Endothelial cell of umbilical vein (primary cell): Measurements from ENCODE around the gene MTR. TPM values are rescaled to one million over a fixed set of nuclear protein-coding genes. Genes with fewer than 3 reads are reported as not detected.

Experiments used
- BruUV-seq: library from RNA; stranded (reverse); fragments of 400-500 nt; replicated peaks from 2 replicates; lab custom pipeline; 2021; lab: Mats Ljungman, UMichigan
- CTCF ChIA-PET: fragments of 300-600, 350-600 bp; sonication (Branson Sonifier 250); formaldehyde crosslinking; loops from one replicate; lab custom pipeline; 2021; ENCODE audit warnings: antibody characterized with exemption, inconsistent platforms; lab: Charles Lee
- POLR2A ChIA-PET: fragments of 300-600, 350-600 bp; sonication (Branson Sonifier 250); formaldehyde crosslinking; loops from one replicate; lab custom pipeline; 2021; ENCODE audit warnings: antibody characterized with exemption, inconsistent platforms; lab: Charles Lee
- DNase-seq: peaks from one replicate; pipeline ENCODE4 v3.0.0-alpha.2; 2011; ENCODE audit warnings: low read depth, low spot score
- FAIRE-seq: peaks from 2 replicates; lab custom pipeline; 2011; peaks lifted over from hg19 to GRCh38; lab: Jason Lieb, UNC
- H2AFZ ChIP-seq: 2 replicates; pipeline ENCODE4 v1.6.0; 2012; ENCODE audit warnings: low read depth, low read length, control low read depth, inconsistent platforms
- H3K27ac ChIP-seq: 2 replicates; pipeline ENCODE4 v1.5.1; 2011; ENCODE audit warnings: low read depth, mild to moderate bottlenecking, control low read depth, low read length, moderate library complexity; ENCODE audit not compliant: insufficient read depth
- H3K27me3 ChIP-seq, 2 experiments: 2 replicates each; pipeline versions ENCODE4 v1.6.0 to v1.6.1; 2011; ENCODE audit warnings: low read length in 2 of 2, mixed read lengths in 1 of 2; ENCODE audit not compliant: control insufficient read depth in 2 of 2, insufficient read depth in 2 of 2
- H3K36me3 ChIP-seq, 2 experiments: 2 replicates in 1 of 2; 3 replicates in 1 of 2; pipeline ENCODE4 v1.5.1; 2011; ENCODE audit warnings: low read length in 2 of 2, mild to moderate bottlenecking in 1 of 2, moderate library complexity in 1 of 2; ENCODE audit not compliant: control insufficient read depth in 2 of 2, insufficient read depth in 2 of 2; ENCODE audit errors: extremely low read depth in 1 of 2
- H3K4me1 ChIP-seq: 3 replicates; pipeline ENCODE4 v1.5.1; 2011; ENCODE audit warnings: mild to moderate bottlenecking, low read length; ENCODE audit not compliant: control insufficient read depth, insufficient read depth; ENCODE audit errors: extremely low read depth
- H3K4me2 ChIP-seq: 2 replicates; pipeline ENCODE4 v1.6.1; 2011; ENCODE audit warnings: low read length, control low read depth, mixed read lengths; ENCODE audit not compliant: insufficient read depth
- H3K4me3 ChIP-seq, 3 experiments: fragments of 200-600 bp in 1 of 3; sonication (generic), shearing (Covaris generic) in 1 of 3; replicated peaks in 1 of 3; 2 replicates each; pipeline ENCODE4 v1.5.1; 2011 to 2016; ENCODE audit warnings: control low read depth in 3 of 3, low read length in 3 of 3, mild to moderate bottlenecking in 2 of 3, inconsistent platforms in 1 of 3, low read depth in 1 of 3, moderate library complexity in 1 of 3; ENCODE audit not compliant: insufficient read depth in 1 of 3
- H3K79me2 ChIP-seq: 2 replicates; pipeline ENCODE4 v1.6.0; 2012; ENCODE audit warnings: low read length, inconsistent platforms; ENCODE audit not compliant: control insufficient read depth, insufficient read depth
- H3K9ac ChIP-seq: replicated peaks from 2 replicates; pipeline ENCODE3; 2011; ENCODE audit warnings: low read length, control low read depth; ENCODE audit not compliant: insufficient read depth; ENCODE audit errors: extremely low read depth
- H3K9me1 ChIP-seq: replicated peaks from 3 replicates; pipeline ENCODE4 v1.6.0; 2011; ENCODE audit warnings: mild to moderate bottlenecking, low read length; ENCODE audit not compliant: control insufficient read depth, insufficient read depth; ENCODE audit errors: extremely low read depth
- H3K9me3 ChIP-seq: replicated peaks from 2 replicates; pipeline ENCODE4 v1.5.1; 2012; ENCODE audit warnings: low read length, inconsistent platforms; ENCODE audit not compliant: control insufficient read depth, insufficient read depth
- H4K20me1 ChIP-seq: replicated peaks from 2 replicates; pipeline ENCODE3; 2011; ENCODE audit warnings: mild to moderate bottlenecking, low read length; ENCODE audit not compliant: control insufficient read depth, insufficient read depth; ENCODE audit errors: extremely low read depth
- EZH2 ChIP-seq: IDR thresholded peaks from 2 replicates; pipeline ENCODE4 v1.6.1; 2012; ENCODE audit warnings: borderline replicate concordance, low read depth, mild to moderate bottlenecking, moderate library complexity, low read length, inconsistent platforms; ENCODE audit not compliant: severe bottlenecking
- FOS ChIP-seq: IDR thresholded peaks from 2 replicates; pipeline ENCODE4 v1.6.1; 2011; ENCODE audit warnings: mild to moderate bottlenecking, low read length, moderate library complexity, borderline replicate concordance; ENCODE audit not compliant: insufficient read depth
- GATA2 ChIP-seq: IDR thresholded peaks from 2 replicates; pipeline ENCODE4 v1.7.0; 2011; ENCODE audit warnings: low read depth, mild to moderate bottlenecking, moderate library complexity, mixed read lengths, low read length; ENCODE audit not compliant: insufficient read length, insufficient read depth
- JUN ChIP-seq: IDR thresholded peaks from 2 replicates; pipeline ENCODE4 v1.6.1; 2011; ENCODE audit warnings: borderline replicate concordance, low read depth; ENCODE audit not compliant: insufficient read length, insufficient read depth
- POLR2A ChIP-seq: IDR thresholded peaks from 2 replicates; pipeline ENCODE4 v1.6.1; 2012; ENCODE audit warnings: low read depth, mild to moderate bottlenecking, control low read depth, low read length
- dilution Hi-C: fragments of 300-500 bp; cut with MboI; formaldehyde crosslinking; loops from one replicate; pipeline ENCODE4 v1.15.0; 2019; ENCODE audit warnings: low sequenced_read_pairs; ENCODE audit not compliant: extremely low pct_ligation_motif_present
- intact Hi-C: fragments of 100-400 bp; cut with micrococcal nuclease; formaldehyde crosslinking; loops from one replicate; pipeline ENCODE4 v1.10.0; 2022
- polyA plus RNA-seq, 4 experiments: library from polyadenylated mRNA; depleted of rRNA in 3 of 4; stranded (reverse) in 3 of 4; unstranded in 1 of 4; fragments of >200 nt; gene quantifications; 2 replicates each; pipeline versions ENCODE4 v1.2.1 to v1.2.3, GENCODE V29; 2011 to 2012; ENCODE audit warnings: missing spikeins in 1 of 4
- total RNA-seq: library from RNA; stranded (reverse); gene quantifications from 2 replicates; pipeline ENCODE4 v1.2.3, GENCODE V29; 2021
- TF ChIP-seq, protein P1 (sequence below): IDR thresholded peaks from 2 replicates; pipeline ENCODE4 v1.6.1; 2011; ENCODE audit not compliant: insufficient read depth, insufficient read length
- TF ChIP-seq, protein P2 (sequence below), 2 donors: IDR thresholded peaks; 1 replicate in 1 of 2; 2 replicates in 1 of 2; pipeline ENCODE4 v1.5.1; 2011; ENCODE audit warnings: low read length in 2 of 2, mild to moderate bottlenecking in 2 of 2, moderate library complexity in 2 of 2, control low read depth in 1 of 2, inconsistent platforms in 1 of 2, low read depth in 1 of 2; ENCODE audit not compliant: insufficient read depth in 1 of 2; ENCODE audit errors: extremely low read depth in 1 of 2

The MTR gene
- total and polyA plus RNA-seq, 2 donors (not counting 3 experiments of a cell fraction or from before 2014, with no cell fraction given) = 6.7 to 45.2 TPM

DNA sequence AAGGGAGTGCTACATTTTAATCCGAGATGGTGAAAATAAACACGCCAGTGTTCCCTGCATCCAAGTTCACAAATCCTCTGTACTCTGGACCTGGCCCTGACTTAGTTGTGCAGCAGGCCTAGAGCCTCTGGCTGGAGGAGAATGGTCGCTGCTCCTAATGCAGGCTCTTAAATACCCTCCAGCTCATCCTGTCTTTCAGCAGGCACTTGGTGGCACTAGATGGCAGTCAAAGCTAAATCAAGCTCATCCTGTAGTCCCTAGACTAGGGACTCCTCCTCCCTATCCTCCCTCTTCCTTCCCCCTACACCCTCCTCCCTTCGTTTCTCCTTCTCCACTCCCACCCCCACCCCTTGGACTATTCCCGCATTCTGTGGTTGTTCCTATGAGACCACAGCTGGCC lies 41.6 kb upstream of the MTR start:
- POLR2A ChIA-PET = no interaction called here
- Histone ChIP-seq H3K4me1 (no peaks in the 10 kb centered on the region), H3K4me3 (no peak overlapping the region), H3K36me3 (no peaks in the 10 kb centered on the region), H3K27me3 (no peaks in the 10 kb centered on the region), H3K79me2 (no peaks in the 10 kb centered on the region), H3K9me1 (no peaks in the 10 kb centered on the region), H3K4me2 (no peak overlapping the region), H4K20me1 (no peaks in the 10 kb centered on the region), H3K9ac (no peak overlapping the region), H3K9me3 (no peaks in the 10 kb centered on the region), H3K27ac (no peak overlapping the region), H2AFZ (no peak overlapping the region)
- CTCF ChIA-PET = interaction anchor here (0.6 to 1.2 kb wide), 4 partner anchors 9 to 809 kb away, joined by 3 to 6 read pairs (median 4); no protein-coding TSS in a partner anchor
- intact Hi-C loops (no loop called here), dilution Hi-C loops (no loop called here)
- DNase-seq = no peak
- FAIRE-seq = no peak
- no TSS peak for BruUV-seq
- TF ChIP-seq FOS (no peak), EZH2 (no peak), GATA2 (no peak), JUN (no peak), POLR2A (no peak)
- TF ChIP-seq, protein P1, sequence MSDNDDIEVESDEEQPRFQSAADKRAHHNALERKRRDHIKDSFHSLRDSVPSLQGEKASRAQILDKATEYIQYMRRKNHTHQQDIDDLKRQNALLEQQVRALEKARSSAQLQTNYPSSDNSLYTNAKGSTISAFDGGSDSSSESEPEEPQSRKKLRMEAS = no peak
- TF ChIP-seq, protein P2, sequence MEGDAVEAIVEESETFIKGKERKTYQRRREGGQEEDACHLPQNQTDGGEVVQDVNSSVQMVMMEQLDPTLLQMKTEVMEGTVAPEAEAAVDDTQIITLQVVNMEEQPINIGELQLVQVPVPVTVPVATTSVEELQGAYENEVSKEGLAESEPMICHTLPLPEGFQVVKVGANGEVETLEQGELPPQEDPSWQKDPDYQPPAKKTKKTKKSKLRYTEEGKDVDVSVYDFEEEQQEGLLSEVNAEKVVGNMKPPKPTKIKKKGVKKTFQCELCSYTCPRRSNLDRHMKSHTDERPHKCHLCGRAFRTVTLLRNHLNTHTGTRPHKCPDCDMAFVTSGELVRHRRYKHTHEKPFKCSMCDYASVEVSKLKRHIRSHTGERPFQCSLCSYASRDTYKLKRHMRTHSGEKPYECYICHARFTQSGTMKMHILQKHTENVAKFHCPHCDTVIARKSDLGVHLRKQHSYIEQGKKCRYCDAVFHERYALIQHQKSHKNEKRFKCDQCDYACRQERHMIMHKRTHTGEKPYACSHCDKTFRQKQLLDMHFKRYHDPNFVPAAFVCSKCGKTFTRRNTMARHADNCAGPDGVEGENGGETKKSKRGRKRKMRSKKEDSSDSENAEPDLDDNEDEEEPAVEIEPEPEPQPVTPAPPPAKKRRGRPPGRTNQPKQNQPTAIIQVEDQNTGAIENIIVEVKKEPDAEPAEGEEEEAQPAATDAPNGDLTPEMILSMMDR (IDR thresholded peaks at IDR 0.05; ENCODE audit: extremely low read depth in 1 of 2, insufficient read depth in 1 of 2, low read depth in 1 of 2, low read length in 2 of 2) = peak in 1 of 2 donors; percentile 7
